A549 treated with AZD9567 at 1 μM for 4 hours (cell line): ENCODE measurements around the gene EDNRB. TPM values are rescaled to one million over a fixed set of nuclear protein-coding genes. Genes with fewer than 3 reads are reported as not detected.

ENCODE experiments used
- total RNA-seq: library from RNA; stranded (reverse); fragments of 200-300 nt; extraction: Qiagen RNA extraction; gene quantifications from 5 replicates; pipeline ENCODE4 v1.2.3, GENCODE V29; 2022; ENCODE audit not compliant: insufficient read depth

The EDNRB gene
- total RNA-seq: not detected in 5 replicates

GRCh38 chr13:77918391-77919245 lies at the start of gene EDNRB:
Gene EDNRB, minus strand, starts transcription at chr13:77918831. Its CDS starts 258 bp downstream, at chr13:77918573.

Other genes starting within 250 kb of the EDNRB start
- 0.59 to 0.86 TPM (median 0.75 TPM) in 4 of 5 replicates, not detected in the other for gene SLAIN1, start 221.1 kb downstream of the EDNRB start, total RNA-seq